H1 (cell line): Measurements from ENCODE around the gene FHIT. TPM values are rescaled to one million over a fixed set of nuclear protein-coding genes. Genes with fewer than 3 reads are reported as not detected.

ENCODE experiments used
- CTCF ChIA-PET: fragments of 300-600 bp; sonication (Branson Sonifier 250); formaldehyde crosslinking; loops from one replicate; lab custom pipeline; 2021; ENCODE audit not compliant: partially characterized antibody; lab: Charles Lee
- POLR2A ChIA-PET: fragments of 300-600 bp; sonication (Branson Sonifier 250); formaldehyde crosslinking; loops from one replicate; lab custom pipeline; 2021; ENCODE audit warnings: inconsistent platforms; ENCODE audit not compliant: partially characterized antibody; lab: Charles Lee
- DNase-seq, 2 experiments: peaks; one replicate each; pipeline versions ENCODE4 v3.0.0 to v3.0.0-alpha.2; 2010 to 2022; ENCODE audit warnings: low spot score in 2 of 2, low read depth in 1 of 2, mixed read lengths in 1 of 2
- FAIRE-seq: peaks from 2 replicates; lab custom pipeline; 2011; peaks lifted over from hg19 to GRCh38; lab: Jason Lieb, UNC
- H2AFZ ChIP-seq: 2 replicates; pipeline ENCODE4 v1.8.1; 2012; ENCODE audit warnings: low read length, inconsistent platforms
- H2AK5ac ChIP-seq: 2 replicates; pipeline ENCODE4 v1.6.1; 2013; ENCODE audit warnings: low read depth, low read length
- H2BK120ac ChIP-seq: replicated peaks from 2 replicates; pipeline ENCODE3; 2013; ENCODE audit warnings: low read depth, low read length, inconsistent platforms
- H2BK12ac ChIP-seq: 2 replicates; pipeline ENCODE4 v1.6.1; 2013; ENCODE audit warnings: low read depth, low read length
- H2BK15ac ChIP-seq: 2 replicates; pipeline ENCODE4 v1.6.1; 2013; ENCODE audit warnings: low read length
- H2BK20ac ChIP-seq: 2 replicates; pipeline ENCODE4 v1.6.1; 2013; ENCODE audit warnings: low read length
- H2BK5ac ChIP-seq: 2 replicates; pipeline ENCODE4 v1.6.1; 2013; ENCODE audit warnings: low read depth, low read length
- H3K14ac ChIP-seq: 2 replicates; pipeline ENCODE4 v1.6.1; 2013; ENCODE audit warnings: inconsistent platforms; ENCODE audit not compliant: insufficient read length
- H3K18ac ChIP-seq: 2 replicates; pipeline ENCODE4 v1.6.1; 2013; ENCODE audit warnings: low read length; ENCODE audit errors: extremely low read depth
- H3K23ac ChIP-seq: 2 replicates; pipeline ENCODE4 v1.6.1; 2013; ENCODE audit warnings: inconsistent platforms; ENCODE audit not compliant: insufficient read length
- H3K23me2 ChIP-seq: 2 replicates; pipeline ENCODE4 v1.6.1; 2013; ENCODE audit warnings: low read depth, low read length
- H3K27ac ChIP-seq: 2 replicates; pipeline ENCODE4 v1.6.1; 2011; ENCODE audit warnings: low read depth, low read length, inconsistent platforms
- H3K27me3 ChIP-seq, 4 experiments: replicated peaks in 1 of 4; 1 replicate in 1 of 4; 2 replicates in 3 of 4; pipeline versions ENCODE4 v1.6.1 to v1.8.1; 2011 to 2013; ENCODE audit warnings: low read length in 3 of 4, mild to moderate bottlenecking in 3 of 4, inconsistent platforms in 2 of 4, mixed read lengths in 2 of 4, moderate library complexity in 1 of 4; ENCODE audit not compliant: control insufficient read depth in 3 of 4, insufficient read depth in 3 of 4; ENCODE audit errors: extremely low read depth in 1 of 4
- H3K36me3 ChIP-seq, 4 experiments: 2 replicates each; pipeline versions ENCODE4 v1.6.1 to v1.8.1; 2011 to 2013; ENCODE audit warnings: mild to moderate bottlenecking in 4 of 4, low read length in 3 of 4, moderate library complexity in 2 of 4, control low read depth in 1 of 4, inconsistent platforms in 1 of 4; ENCODE audit not compliant: insufficient read depth in 4 of 4, control insufficient read depth in 2 of 4
- H3K4ac ChIP-seq: replicated peaks from 2 replicates; pipeline ENCODE3; 2013; ENCODE audit warnings: low read length, low read depth, mixed read lengths, inconsistent platforms; ENCODE audit not compliant: insufficient read length
- H3K4me1 ChIP-seq, 4 experiments: replicated peaks in 1 of 4; 1 replicate in 1 of 4; 2 replicates in 3 of 4; pipeline versions ENCODE4 v1.6.1 to v1.8.1; 2011 to 2013; ENCODE audit warnings: low read length in 3 of 4, inconsistent platforms in 2 of 4, mixed read lengths in 1 of 4; ENCODE audit not compliant: insufficient read depth in 4 of 4, control insufficient read depth in 3 of 4
- H3K4me2 ChIP-seq, 2 experiments: 2 replicates each; pipeline versions ENCODE4 v1.6.1 to v1.8.1; 2011 to 2013; ENCODE audit warnings: low read depth in 2 of 2, low read length in 2 of 2, control low read depth in 1 of 2, inconsistent platforms in 1 of 2, mild to moderate bottlenecking in 1 of 2; ENCODE audit not compliant: insufficient read depth in 1 of 2
- H3K4me3 ChIP-seq, 4 experiments: fragments of 200-600, 300-600 bp in 1 of 4; sonication (generic), shearing (Covaris generic), sonication (Bioruptor Twin) in 1 of 4; 2 replicates each; pipeline versions ENCODE4 v1.5.1 to v1.8.1; 2011 to 2016; ENCODE audit warnings: low read length in 4 of 4, low read depth in 3 of 4, control low read depth in 2 of 4, inconsistent platforms in 2 of 4, mild to moderate bottlenecking in 2 of 4, mixed read lengths in 1 of 4, moderate library complexity in 1 of 4; ENCODE audit not compliant: insufficient read depth in 2 of 4; ENCODE audit errors: extremely low read depth in 1 of 4
- H3K56ac ChIP-seq: replicated peaks from 2 replicates; pipeline ENCODE3; 2013; ENCODE audit warnings: low read depth, mild to moderate bottlenecking, mixed read lengths, low read length, inconsistent platforms; ENCODE audit not compliant: insufficient read length
- H3K79me1 ChIP-seq: 2 replicates; pipeline ENCODE4 v1.6.1; 2013; ENCODE audit warnings: low read depth, low read length, control low read depth
- H3K79me2 ChIP-seq, 2 experiments: 2 replicates each; pipeline versions ENCODE4 v1.6.1 to v1.8.1; 2012 to 2013; ENCODE audit warnings: low read length in 2 of 2, mild to moderate bottlenecking in 2 of 2, inconsistent platforms in 1 of 2; ENCODE audit not compliant: insufficient read depth in 2 of 2, control insufficient read depth in 1 of 2
- H3K9ac ChIP-seq, 4 experiments: replicated peaks in 1 of 4; 1 replicate in 1 of 4; 2 replicates in 3 of 4; pipeline versions ENCODE4 v1.6.1 to v1.8.1; 2011 to 2013; ENCODE audit warnings: low read depth in 3 of 4, low read length in 3 of 4, control low read depth in 2 of 4, mild to moderate bottlenecking in 2 of 4, moderate library complexity in 2 of 4, inconsistent platforms in 1 of 4; ENCODE audit errors: extremely low read depth in 1 of 4
- H3K9me3 ChIP-seq, 2 experiments: 2 replicates each; pipeline versions ENCODE4 v1.6.1 to v1.8.1; 2012 to 2013; ENCODE audit warnings: mild to moderate bottlenecking in 2 of 2, moderate library complexity in 2 of 2, control low read depth in 1 of 2, inconsistent platforms in 1 of 2, low read depth in 1 of 2, low read length in 1 of 2, mixed read lengths in 1 of 2; ENCODE audit not compliant: insufficient read depth in 2 of 2
- H4K20me1 ChIP-seq, 2 experiments: replicated peaks in 1 of 2; 2 replicates each; pipeline versions ENCODE3 to v1.8.1; 2011 to 2013; ENCODE audit warnings: inconsistent platforms in 2 of 2, low read length in 2 of 2, mild to moderate bottlenecking in 1 of 2; ENCODE audit not compliant: insufficient read depth in 2 of 2, control insufficient read depth in 1 of 2
- H4K5ac ChIP-seq: 2 replicates; pipeline ENCODE4 v1.6.1; 2013; ENCODE audit warnings: low read length, low read depth, mixed read lengths, inconsistent platforms; ENCODE audit not compliant: insufficient read length
- H4K8ac ChIP-seq: 2 replicates; pipeline ENCODE4 v1.8.0; 2013; ENCODE audit warnings: mild to moderate bottlenecking, moderate library complexity, low read length, inconsistent platforms; ENCODE audit not compliant: insufficient read depth; ENCODE audit errors: extremely low read depth
- H4K91ac ChIP-seq: replicated peaks from 2 replicates; pipeline ENCODE3; 2013; ENCODE audit warnings: low read length, mixed read lengths, inconsistent platforms; ENCODE audit not compliant: insufficient read length
- CHD1 ChIP-seq: IDR thresholded peaks from 2 replicates; pipeline ENCODE4 v1.6.1; 2012; ENCODE audit warnings: low read depth, low read length, improper control_type of control experiment
- GABPA ChIP-seq: IDR thresholded peaks from 2 replicates; pipeline ENCODE4 v1.6.1; 2011; ENCODE audit warnings: mild to moderate bottlenecking, low read length, moderate library complexity, borderline replicate concordance; ENCODE audit not compliant: insufficient read depth
- RBBP5 ChIP-seq: IDR thresholded peaks from 2 replicates; pipeline ENCODE4 v1.7.1; 2012; ENCODE audit warnings: low read depth, mild to moderate bottlenecking, inconsistent platforms, low read length, moderate library complexity, borderline replicate concordance
- RXRA ChIP-seq: IDR thresholded peaks from 2 replicates; pipeline ENCODE4 v1.6.1; 2011; ENCODE audit warnings: low read depth, mild to moderate bottlenecking, low read length, moderate library complexity; ENCODE audit not compliant: insufficient read depth
- SAP30 ChIP-seq: fragments of 300-600 bp; sonication (generic); IDR thresholded peaks from 2 replicates; pipeline ENCODE4 v1.7.1; 2012; ENCODE audit warnings: low read length, moderate library complexity, mild to moderate bottlenecking, inconsistent platforms; ENCODE audit not compliant: insufficient read depth, insufficient replicate concordance
- SUZ12 ChIP-seq: fragments of 200-600 bp; sonication (generic); IDR thresholded peaks from 2 replicates; pipeline ENCODE4 v1.6.1; 2012; ENCODE audit warnings: mild to moderate bottlenecking, inconsistent platforms, low read length, moderate library complexity, mixed read lengths
- WGBS, 2 experiments: shearing (Covaris generic) in 1 of 2; methylation state at CpG; one replicate each; pipeline versions ENCODE4 v1.1.6 to v1.1.7; 2013 to 2015; ENCODE audit warnings: low lambda C conversion rate in 2 of 2, mixed read lengths in 2 of 2, inconsistent platforms in 1 of 2, low coverage in 1 of 2, missing lambda C conversion rate in 1 of 2; ENCODE audit not compliant: insufficient replicate concordance in 2 of 2, insufficient coverage in 1 of 2, insufficient read length in 1 of 2; ENCODE audit errors: extremely low coverage in 1 of 2, missing lambda C conversion rate in 1 of 2; 5-methylcytosine and 5-hydroxymethylcytosine counted together
- polyA plus RNA-seq, 7 experiments: library from polyadenylated mRNA; depleted of rRNA in 3 of 7; stranded (reverse) in 5 of 7; unstranded in 2 of 7; fragments of >200 nt in 5 of 7; fragments of 200-250 nt in 2 of 7; gene quantifications; 1 replicate in 5 of 7; 2 replicates in 1 of 7; 4 replicates in 1 of 7; pipeline versions ENCODE4 v1.2.1 to v1.2.3, GENCODE V29; 2011 to 2013; ENCODE audit warnings: missing spikeins in 2 of 7, mixed read lengths in 2 of 7
- total RNA-seq: library from RNA; stranded (reverse); fragmentation: NEBNext Ultra II Directional; extraction: Animal tissue kit (Norgen Biotek cat#: 25700); gene quantifications from 2 replicates; pipeline ENCODE4 v1.2.1, GENCODE V29; 2021
- TF ChIP-seq, protein P1 (sequence below): IDR thresholded peaks from 2 replicates; pipeline ENCODE4 v1.6.1; 2011; ENCODE audit warnings: low read length, improper control_type of control experiment

FHIT gene
- total and polyA plus RNA-seq, 2 of the 8 experiments (the other 6 are each of a cell fraction or from before 2014, with no cell fraction given) = 1.2 to 3.2 TPM

DNA sequence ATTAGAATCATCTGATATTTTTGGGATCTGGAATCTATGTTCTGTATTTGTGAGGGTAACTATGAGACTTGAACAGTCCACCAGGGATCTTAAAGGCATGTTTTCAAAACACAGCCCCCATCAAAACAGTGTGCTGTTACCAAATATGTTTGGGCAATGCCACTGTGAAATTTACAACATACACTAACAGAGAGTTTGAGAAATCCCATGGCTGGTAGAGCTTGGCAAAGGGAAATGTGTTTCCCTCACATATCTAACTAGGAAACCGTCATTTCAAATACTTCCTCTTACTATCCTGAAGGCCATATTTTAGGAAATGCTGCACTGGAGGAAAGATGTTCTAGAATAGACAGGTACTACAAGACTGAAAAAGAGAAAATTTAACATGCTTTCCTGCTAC is 607.4 kb downstream of the FHIT start:
- Histone ChIP-seq H4K8ac (no peak overlapping the region), H3K56ac (no peak overlapping the region), H2BK5ac (no peak overlapping the region), H2BK20ac (no peak overlapping the region), H3K4me1 (no peaks in the 10 kb centered on the region), H2BK12ac (no peak overlapping the region), H3K23ac (no peak overlapping the region), H3K27me3 (no peaks in the 10 kb centered on the region; a peak in 1 of 7 replicates), H3K14ac (no peak overlapping the region), H2AK5ac (no peak overlapping the region), H4K5ac (no peak overlapping the region), H3K9ac (no peak overlapping the region), H3K9me3 (no peaks in the 10 kb centered on the region), H3K27ac (no peak overlapping the region), H3K18ac (no peak overlapping the region), H3K23me2 (no peaks in the 10 kb centered on the region), H3K79me1 (no peaks in the 10 kb centered on the region), H3K36me3 (no peaks in the 10 kb centered on the region), H2BK15ac (no peak overlapping the region), H2BK120ac (no peak overlapping the region), H3K4me2 (no peak overlapping the region), H3K4me3 (no peak overlapping the region), H4K20me1 (no peaks in the 10 kb centered on the region), H2AFZ (no peak overlapping the region), H3K79me2 (no peaks in the 10 kb centered on the region), H3K4ac (no peak overlapping the region), H4K91ac (no peak overlapping the region)
- ChIA-PET POLR2A (no interaction called here), CTCF (no interaction called here)
- TF ChIP-seq SAP30 (no peak), RXRA (no peak), CHD1 (no peak), SUZ12 (no peak), GABPA (no peak), RBBP5 (no peak)
- TF ChIP-seq, protein P1, sequence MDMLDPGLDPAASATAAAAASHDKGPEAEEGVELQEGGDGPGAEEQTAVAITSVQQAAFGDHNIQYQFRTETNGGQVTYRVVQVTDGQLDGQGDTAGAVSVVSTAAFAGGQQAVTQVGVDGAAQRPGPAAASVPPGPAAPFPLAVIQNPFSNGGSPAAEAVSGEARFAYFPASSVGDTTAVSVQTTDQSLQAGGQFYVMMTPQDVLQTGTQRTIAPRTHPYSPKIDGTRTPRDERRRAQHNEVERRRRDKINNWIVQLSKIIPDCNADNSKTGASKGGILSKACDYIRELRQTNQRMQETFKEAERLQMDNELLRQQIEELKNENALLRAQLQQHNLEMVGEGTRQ = no peak
- DNase-seq (no peak), FAIRE-seq (no peak)
- WGBS, 2 experiments = 94% methylated on average over 1 of the region's 1 CpG; no CpG with 5 or more reads in 1 of the 2 experiments
